Measurements from ENCODE around the gene PBXIP1. TPM values are rescaled to one million over a fixed set of nuclear protein-coding genes. Genes with fewer than 3 reads are reported as not detected.

Gene PBXIP1
- total and polyA plus RNA-seq, 4 donors = 3.8 to 42.8 (median 20.5) TPM

GRCh38 chr1:154972517-154973343 lies 16.8 kb upstream of the PBXIP1 start:
- TF ChIP-seq SP1 (IDR thresholded peaks at IDR 0.05) (peak; percentile 92), ATF3 (IDR thresholded peaks at IDR 0.05) (no peak), MAX (IDR thresholded peaks at IDR 0.05) (peak; percentile 94), RXRA (IDR thresholded peaks at IDR 0.05) (peak; percentile 78 to 82), FOXA1 (IDR thresholded peaks at IDR 0.05) (no peak), EGR1 (IDR thresholded peaks at IDR 0.05; ENCODE audit: low read depth in 2 of 2) (peak; percentile 79 to 94), TAF1 (conservative IDR thresholded peaks at IDR 0.05) (peak; percentile 79), HNF4G (IDR thresholded peaks at IDR 0.05) (no peak), ZBTB33 (IDR thresholded peaks at IDR 0.05) (peak; percentile 86), RAD21 (IDR thresholded peaks at IDR 0.05) (peak; percentile 21 to 43), REST (IDR thresholded peaks at IDR 0.05) (peak; percentile 92), NR2F2 (IDR thresholded peaks at IDR 0.05) (no peak), JUND (IDR thresholded peaks at IDR 0.05) (peak in 1 of 2 donors; percentile 66), GABPA (IDR thresholded peaks at IDR 0.05 in 1 of 2, conservative IDR thresholded peaks at IDR 0.05 in 1 of 2) (peak; percentile 49 to 83), HNF4A (conservative IDR thresholded peaks at IDR 0.05) (peak; percentile 65 to 70), CTCF (IDR thresholded peaks at IDR 0.05; ENCODE audit: low read depth, low read length, missing input control) (no peak), YY1 (IDR thresholded peaks at IDR 0.05) (peak; percentile 97), FOXA2 (IDR thresholded peaks at IDR 0.05) (no peak)
- DNase-seq (ENCODE audit: low spot score) = peak; percentile 59
- H3K27me3 ChIP-seq (ENCODE audit: control insufficient read depth in 4 of 4, insufficient read depth in 4 of 4, low read length in 3 of 4) = no peaks in the 10 kb centered on the region
- H3K27ac ChIP-seq (ENCODE audit: low read depth in 1 of 2, low read length in 2 of 2) = peak overlapping the region; percentile 89 to 99
- H3K9me3 ChIP-seq (ENCODE audit: control insufficient read depth in 4 of 4, low read length in 3 of 4) = no peaks in the 10 kb centered on the region
- peak overlapping the region; percentile 92 for H3K9ac ChIP-seq (ENCODE audit: low read depth in 1 of 2, low read length in 2 of 2)
- H3K4me3 ChIP-seq (ENCODE audit: low read depth in 1 of 3, low read length in 3 of 3) = peak overlapping the region; percentile 69 to 87 (median 71)
- 10% methylated on average over 18 of the region's 18 CpGs for WGBS
- peaks cover 0 to 7% (median 6%) of the 10 kb centered on the region in 4 donors for H3K36me3 ChIP-seq (ENCODE audit: control insufficient read depth in 4 of 4, insufficient read depth in 3 of 4, low read depth in 1 of 4, low read length in 3 of 4)
- peaks cover 13 to 44% (median 31%) of the 10 kb centered on the region in 4 donors for H3K4me1 ChIP-seq (ENCODE audit: control insufficient read depth in 4 of 4, insufficient read depth in 4 of 4, low read length in 3 of 4)

Data from liver (tissue), 9 donors.